Osteocyte (in vitro differentiated cells): ENCODE measurements around the gene FOXC2. TPM values are rescaled to one million over a fixed set of nuclear protein-coding genes. Genes with fewer than 3 reads are reported as not detected.

Experiments used
- DNase-seq: peaks from one replicate; pipeline ENCODE4 v3.0.0; 2021; ENCODE audit warnings: mixed read lengths; ENCODE audit not compliant: unreplicated experiment; ENCODE audit errors: extremely low spot score
- H3K27ac Mint-ChIP-seq: one replicate; pipeline ENCODE4 v1.8.0; 2021; ENCODE audit warnings: mild to moderate bottlenecking, mixed read lengths; ENCODE audit not compliant: unreplicated experiment
- H3K27me3 Mint-ChIP-seq: one replicate; pipeline ENCODE4 v1.8.0; 2021; ENCODE audit warnings: mixed read lengths; ENCODE audit not compliant: unreplicated experiment
- H3K36me3 Mint-ChIP-seq: one replicate; pipeline ENCODE4 v1.8.0; 2021; ENCODE audit warnings: mixed read lengths; ENCODE audit not compliant: unreplicated experiment
- H3K4me1 Mint-ChIP-seq: one replicate; pipeline ENCODE4 v1.8.0; 2021; ENCODE audit warnings: mixed read lengths; ENCODE audit not compliant: unreplicated experiment
- H3K4me3 Mint-ChIP-seq: one replicate; pipeline ENCODE4 v1.8.0; 2021; ENCODE audit warnings: mild to moderate bottlenecking, moderate library complexity, mixed read lengths; ENCODE audit not compliant: unreplicated experiment
- H3K9me3 Mint-ChIP-seq: one replicate; pipeline ENCODE4 v1.8.0; 2021; ENCODE audit warnings: mixed read lengths; ENCODE audit not compliant: unreplicated experiment
- total RNA-seq: library from RNA; stranded (reverse); gene quantifications from 2 replicates; pipeline ENCODE4 v1.2.1, GENCODE V29; 2021
- TF ChIP-seq, protein P1 (sequence below): fragments of 200-600 bp; sonication (generic); IDR thresholded peaks from 2 replicates; pipeline ENCODE4 v1.5.0; 2021; ENCODE audit warnings: antibody characterized with exemption, mild to moderate bottlenecking, moderate library complexity

FOXC2 gene
- total RNA-seq, 1 donor from 2014 or later: 93.4 TPM

GRCh38 chr16:86546638-86547013 is 20.0 kb upstream of the FOXC2 start:
- H3K4me1 Mint-ChIP-seq: no peaks in the 10 kb centered on the region
- no peak overlapping the region for H3K4me3 Mint-ChIP-seq
- H3K27ac Mint-ChIP-seq: no peak overlapping the region

DNA sequence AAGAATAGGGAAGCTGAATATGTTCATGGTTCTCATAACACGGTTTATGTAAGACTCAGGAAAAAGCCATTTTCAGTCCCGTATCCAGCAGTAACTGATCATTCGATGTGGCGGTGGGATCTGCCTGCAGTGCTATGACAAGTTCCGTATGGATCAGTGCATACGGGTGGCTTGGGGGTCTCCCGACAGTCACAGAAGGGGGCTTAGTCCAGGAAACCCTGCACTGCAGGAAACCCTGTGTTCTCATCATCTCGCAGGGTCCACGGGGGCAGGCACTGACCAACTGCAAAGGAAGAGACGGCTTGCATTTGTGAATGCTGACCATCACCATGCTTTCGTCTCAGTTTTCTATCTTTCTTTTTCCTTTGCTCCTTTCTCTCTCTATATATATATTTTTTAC is 19.3 kb upstream of the FOXC2 start:
- H3K4me1 Mint-ChIP-seq: no peaks in the 10 kb centered on the region
- TF ChIP-seq, protein P1, sequence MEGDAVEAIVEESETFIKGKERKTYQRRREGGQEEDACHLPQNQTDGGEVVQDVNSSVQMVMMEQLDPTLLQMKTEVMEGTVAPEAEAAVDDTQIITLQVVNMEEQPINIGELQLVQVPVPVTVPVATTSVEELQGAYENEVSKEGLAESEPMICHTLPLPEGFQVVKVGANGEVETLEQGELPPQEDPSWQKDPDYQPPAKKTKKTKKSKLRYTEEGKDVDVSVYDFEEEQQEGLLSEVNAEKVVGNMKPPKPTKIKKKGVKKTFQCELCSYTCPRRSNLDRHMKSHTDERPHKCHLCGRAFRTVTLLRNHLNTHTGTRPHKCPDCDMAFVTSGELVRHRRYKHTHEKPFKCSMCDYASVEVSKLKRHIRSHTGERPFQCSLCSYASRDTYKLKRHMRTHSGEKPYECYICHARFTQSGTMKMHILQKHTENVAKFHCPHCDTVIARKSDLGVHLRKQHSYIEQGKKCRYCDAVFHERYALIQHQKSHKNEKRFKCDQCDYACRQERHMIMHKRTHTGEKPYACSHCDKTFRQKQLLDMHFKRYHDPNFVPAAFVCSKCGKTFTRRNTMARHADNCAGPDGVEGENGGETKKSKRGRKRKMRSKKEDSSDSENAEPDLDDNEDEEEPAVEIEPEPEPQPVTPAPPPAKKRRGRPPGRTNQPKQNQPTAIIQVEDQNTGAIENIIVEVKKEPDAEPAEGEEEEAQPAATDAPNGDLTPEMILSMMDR: no peak
- peaks cover 7% of the 10 kb centered on the region for H3K36me3 Mint-ChIP-seq
- DNase-seq: no peak
- peaks cover 23% of the 10 kb centered on the region for H3K27me3 Mint-ChIP-seq
- no peak overlapping the region for H3K27ac Mint-ChIP-seq
- H3K9me3 Mint-ChIP-seq: no peaks in the 10 kb centered on the region
- H3K4me3 Mint-ChIP-seq: no peak overlapping the region

More at GRCh38 chr16:86546638-86547013, 20.0 kb upstream of the FOXC2 start:
- no peak for DNase-seq
- H3K27me3 Mint-ChIP-seq: peaks cover 21% of the 10 kb centered on the region
- H3K9me3 Mint-ChIP-seq: no peaks in the 10 kb centered on the region
- peaks cover 7% of the 10 kb centered on the region for H3K36me3 Mint-ChIP-seq
- TF ChIP-seq, protein P1: no peak

GRCh38 chr16:86549076-86549892 is 17.3 kb upstream of the FOXC2 start:
- Mint-ChIP-seq H3K36me3 (peaks cover 4% of the 10 kb centered on the region), H3K4me1 (no peaks in the 10 kb centered on the region)
- no peak for DNase-seq

GRCh38 chr16:86549893-86550190 is 16.8 kb upstream of the FOXC2 start:
- no peak for DNase-seq
- Mint-ChIP-seq H3K27me3 (peaks cover 16% of the 10 kb centered on the region), H3K9me3 (no peaks in the 10 kb centered on the region), H3K36me3 (peaks cover 3% of the 10 kb centered on the region), H3K4me3 (no peak overlapping the region), H3K4me1 (no peaks in the 10 kb centered on the region), H3K27ac (no peak overlapping the region)
- TF ChIP-seq, protein P1: no peak

More at GRCh38 chr16:86549076-86549892, 17.3 kb upstream of the FOXC2 start:
- TF ChIP-seq, protein P1: no peak
- H3K27me3 Mint-ChIP-seq: peaks cover 19% of the 10 kb centered on the region
- no peaks in the 10 kb centered on the region for H3K9me3 Mint-ChIP-seq
- H3K4me3 Mint-ChIP-seq: no peak overlapping the region
- H3K27ac Mint-ChIP-seq: no peak overlapping the region

DNA sequence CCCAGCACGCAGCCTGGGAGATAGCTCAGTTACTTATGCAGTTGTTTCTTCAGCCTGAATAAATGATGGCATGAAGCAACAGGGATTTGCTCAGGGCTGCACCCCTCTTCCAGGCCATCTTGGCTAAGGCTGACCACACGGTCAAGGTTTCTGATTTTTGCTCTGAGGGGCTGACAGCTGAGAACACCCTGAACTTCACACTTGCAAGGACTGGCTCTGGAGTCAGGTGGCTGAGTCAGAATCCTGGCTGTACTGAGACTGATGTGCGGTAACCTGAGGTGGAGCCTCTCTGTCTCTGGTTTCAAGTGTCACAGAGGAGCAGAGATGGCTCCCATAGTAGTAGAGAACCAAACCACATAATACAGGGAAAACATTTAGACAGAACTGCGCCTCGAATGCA is 16.3 kb upstream of the FOXC2 start:
- Mint-ChIP-seq H3K27ac (no peak overlapping the region), H3K36me3 (peaks cover 3% of the 10 kb centered on the region), H3K27me3 (peaks cover 13% of the 10 kb centered on the region), H3K9me3 (no peaks in the 10 kb centered on the region), H3K4me1 (peaks cover 4% of the 10 kb centered on the region), H3K4me3 (no peak overlapping the region)
- DNase-seq: no peak
- TF ChIP-seq, protein P1: no peak
